Inflammatory macrophage (primary cell): Measurements from ENCODE around the gene CTLA4.
"Not testable (repeated sequence)": the region's sequence is repeated elsewhere in the genome, so short reads cannot be mapped to it uniquely, and the experiment has no call there.

ENCODE experiments used
- DNase-seq, 2 donors: peaks; one replicate each; pipeline ENCODE4 v3.0.0-alpha.2; 2020 to 2022

Gene CTLA4

DNA sequence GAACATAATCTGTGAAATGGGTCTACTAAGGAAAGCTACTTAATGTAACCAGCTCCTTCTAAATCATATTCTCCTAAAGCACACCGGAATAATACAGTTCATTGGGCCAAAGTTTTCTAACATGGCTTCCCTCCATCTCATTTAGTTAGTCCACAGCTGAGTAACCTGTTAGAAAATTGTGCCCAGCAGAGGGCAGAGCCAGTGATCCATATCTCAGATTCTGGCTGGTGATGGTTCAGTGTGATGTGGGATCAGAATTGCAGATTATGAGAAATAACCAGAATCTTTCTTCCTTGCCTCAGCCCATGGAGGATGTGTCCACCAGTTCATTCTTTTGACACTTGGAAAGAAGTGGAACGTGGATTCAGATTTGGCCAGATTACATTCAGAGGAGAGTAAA is 9.4 kb upstream of the CTLA4 start:
- DNase-seq, result peak; percentile 14 to 38

- DNase-seq, result no peak
These were observed 8.4 kb upstream of the CTLA4 start for GRCh38 chr2:203859030-203859789.

GRCh38 chr2:203861197-203861596 is 6.4 kb upstream of the CTLA4 start:
- no peak for DNase-seq

DNA sequence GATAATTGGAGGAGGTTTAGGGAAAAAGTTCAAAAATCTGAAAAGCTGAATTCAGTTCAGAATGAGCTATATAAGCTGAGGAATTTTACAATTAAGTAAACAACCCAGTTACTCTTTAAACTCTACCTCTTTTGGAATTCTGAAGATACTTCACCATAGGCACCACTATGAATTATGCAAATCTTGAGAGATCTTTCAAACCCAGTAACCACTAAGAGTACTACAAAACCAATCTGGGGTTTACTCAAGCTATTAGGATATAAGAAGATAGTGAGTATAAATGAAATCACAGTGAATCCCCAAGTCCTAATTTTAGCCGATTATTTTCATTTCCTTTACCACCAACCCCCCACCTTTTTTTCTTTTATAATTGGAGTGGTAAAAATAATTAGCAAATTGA is 6.0 kb upstream of the CTLA4 start:
- no peak for DNase-seq

- DNase-seq, result no peak
These were observed 1.9 kb downstream of the CTLA4 start for GRCh38 chr2:203869223-203870042.

GRCh38 chr2:203870481-203870880 is 2.9 kb downstream of the CTLA4 start:
- no peak for DNase-seq

- peak; percentile 73 to 77 for DNase-seq
These were observed 3.4 kb downstream of the CTLA4 start for GRCh38 chr2:203870941-203871340.

- DNase-seq, result peak; percentile 65 to 74
These were observed 3.9 kb downstream of the CTLA4 start for GRCh38 chr2:203871371-203871983.

GRCh38 chr2:203873461-203873860 is 5.9 kb downstream of the CTLA4 start:
- DNase-seq, result no peak

DNA sequence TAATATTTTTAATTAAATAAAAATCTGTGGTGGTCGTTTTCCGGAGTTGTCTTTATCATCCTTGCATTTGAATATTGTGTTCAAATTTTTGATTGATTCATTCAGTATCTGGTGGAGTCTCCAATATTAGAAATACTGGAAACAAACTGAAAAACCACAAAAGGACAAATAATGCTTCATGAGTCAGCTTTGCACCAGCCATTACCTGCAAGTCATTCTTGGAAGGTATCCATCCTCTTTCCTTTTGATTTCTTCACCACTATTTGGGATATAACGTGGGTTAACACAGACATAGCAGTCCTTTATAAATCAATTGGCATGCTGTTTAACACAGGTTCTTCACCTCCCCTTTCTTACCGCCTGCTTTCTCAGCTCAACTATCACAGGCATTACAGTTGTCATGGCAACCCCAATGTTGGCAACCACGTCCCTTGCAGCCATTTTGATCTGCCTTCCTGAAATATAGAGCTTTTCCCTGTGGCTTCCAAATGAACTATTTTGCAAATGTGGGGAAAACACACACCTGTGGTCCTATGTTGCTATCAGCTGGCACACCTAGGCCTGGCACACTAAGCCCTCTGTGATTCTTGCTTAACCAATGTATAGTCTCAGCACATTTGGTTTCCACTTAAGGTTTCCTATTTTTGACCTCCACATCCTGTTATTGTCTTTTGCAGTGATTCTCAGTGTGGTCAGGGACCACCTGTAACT is 6.5 kb downstream of the CTLA4 start:
- no peak for DNase-seq

- DNase-seq, result no peak
These were observed 7.9 kb downstream of the CTLA4 start for GRCh38 chr2:203875471-203875870.

- no peak for DNase-seq
These were observed 8.8 kb downstream of the CTLA4 start for GRCh38 chr2:203876328-203876727.

DNA sequence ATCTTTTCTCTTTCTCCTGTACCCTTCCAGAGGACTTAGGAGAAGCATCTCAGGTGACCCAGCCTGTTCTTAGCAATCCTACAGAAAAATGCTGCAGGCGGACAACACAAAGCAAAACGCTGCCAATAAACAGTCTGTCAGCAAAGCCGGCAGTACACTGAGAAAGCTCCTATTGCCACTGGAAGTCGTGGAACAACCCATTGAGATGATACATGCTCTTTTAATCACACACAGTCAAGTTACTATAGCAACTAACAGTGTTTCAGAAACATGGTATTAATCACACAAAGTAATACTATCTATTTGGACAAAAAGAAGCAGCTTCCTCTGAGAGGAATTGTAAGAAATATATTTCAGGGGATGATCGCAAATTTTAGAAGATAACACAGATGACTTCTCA is 10.5 kb downstream of the CTLA4 start:
- DNase-seq, result no peak

DNA sequence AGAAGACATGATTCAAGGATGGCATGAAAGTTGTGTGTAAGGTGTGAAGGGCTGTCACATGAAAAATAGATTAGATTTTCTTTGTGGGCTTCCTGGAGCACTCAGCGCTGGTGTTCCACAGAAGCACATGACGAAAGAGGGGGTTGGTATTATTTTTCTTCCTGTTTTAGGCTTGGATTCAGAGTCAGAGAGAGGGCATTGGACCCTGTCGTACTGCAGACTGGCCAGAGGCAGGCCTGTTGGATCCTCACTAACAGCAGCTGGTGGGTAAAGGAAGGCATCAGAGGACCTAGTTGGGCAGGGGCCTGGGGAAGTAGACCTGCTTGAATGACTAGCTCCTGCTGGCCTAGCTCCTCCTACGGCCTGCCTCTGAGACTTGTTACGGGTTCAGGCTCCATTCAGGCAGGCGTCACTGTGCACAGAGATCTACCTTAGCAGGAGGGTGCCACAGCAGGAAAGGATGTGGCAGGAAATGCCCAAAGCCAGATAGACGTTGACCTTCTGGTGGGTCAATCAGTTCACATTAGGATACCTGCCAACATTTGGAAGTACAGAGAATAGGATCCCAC is 13.1 kb downstream of the CTLA4 start:
- peak; percentile 47 to 69 for DNase-seq

- DNase-seq, result not testable (repeated sequence)
These were observed 13.6 kb downstream of the CTLA4 start for GRCh38 chr2:203881185-203881584.

GRCh38 chr2:203882551-203882950 is 15.0 kb downstream of the CTLA4 start:
- no peak for DNase-seq

GRCh38 chr2:203886661-203887151 is 19.1 kb downstream of the CTLA4 start:
- DNase-seq, result peak; percentile 40 to 78

DNA sequence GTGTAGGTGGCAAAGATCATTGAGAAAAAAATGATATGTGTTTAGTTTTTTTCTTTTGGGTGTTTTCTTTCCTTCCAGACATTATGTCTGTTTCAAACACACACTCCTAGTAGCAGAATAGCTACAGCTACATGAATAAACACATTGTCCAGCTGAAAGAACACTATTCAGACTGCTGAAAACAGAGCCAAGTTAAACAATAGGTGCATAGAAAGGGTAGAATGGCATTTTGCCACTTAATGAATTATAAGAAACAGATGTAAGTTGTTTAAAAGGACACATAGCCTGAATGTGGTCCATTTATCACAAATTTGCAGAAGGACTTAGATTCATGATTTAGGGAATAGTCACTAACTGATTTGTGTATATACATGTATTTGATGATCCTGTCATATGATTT is 20.1 kb downstream of the CTLA4 start:
- DNase-seq, result no peak

DNA sequence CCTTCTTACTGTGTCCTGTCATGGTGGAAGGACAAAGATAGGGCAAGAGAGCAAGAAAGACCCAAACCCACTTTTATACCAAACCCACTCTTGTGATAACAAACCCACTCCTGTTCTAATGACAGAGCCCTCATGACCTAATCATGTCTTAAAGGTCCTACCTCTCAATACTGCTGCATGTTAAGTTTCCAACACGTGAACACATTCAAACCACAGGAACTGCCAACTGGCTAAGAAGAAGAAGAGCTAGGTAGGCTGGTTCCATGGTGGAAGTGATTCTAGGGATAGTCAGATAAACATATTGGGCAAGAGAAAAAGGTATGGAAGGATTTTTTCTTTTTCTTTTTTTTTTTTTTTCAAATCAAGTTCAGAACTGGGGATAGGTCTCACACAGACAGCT is 22.0 kb downstream of the CTLA4 start:
- no peak for DNase-seq

DNA sequence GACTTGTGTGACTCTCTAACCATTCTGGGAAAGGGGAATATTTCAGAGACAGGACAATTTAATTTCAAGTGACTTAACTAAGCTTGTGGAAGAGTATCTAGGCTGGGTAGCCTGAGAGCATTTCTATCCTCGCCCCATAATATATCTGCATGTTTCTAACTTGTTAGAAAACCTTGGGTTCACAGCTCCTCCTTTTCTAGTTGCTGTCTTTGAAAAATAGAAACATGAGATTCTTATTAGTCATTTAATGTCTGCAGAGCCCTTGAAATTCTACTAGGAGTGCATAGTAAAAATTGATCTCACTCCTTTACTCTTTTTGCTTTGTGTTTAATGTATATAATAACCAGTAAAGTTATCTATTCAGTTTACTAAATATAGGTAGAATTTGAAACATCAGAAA is 22.4 kb downstream of the CTLA4 start:
- DNase-seq, result no peak

DNA sequence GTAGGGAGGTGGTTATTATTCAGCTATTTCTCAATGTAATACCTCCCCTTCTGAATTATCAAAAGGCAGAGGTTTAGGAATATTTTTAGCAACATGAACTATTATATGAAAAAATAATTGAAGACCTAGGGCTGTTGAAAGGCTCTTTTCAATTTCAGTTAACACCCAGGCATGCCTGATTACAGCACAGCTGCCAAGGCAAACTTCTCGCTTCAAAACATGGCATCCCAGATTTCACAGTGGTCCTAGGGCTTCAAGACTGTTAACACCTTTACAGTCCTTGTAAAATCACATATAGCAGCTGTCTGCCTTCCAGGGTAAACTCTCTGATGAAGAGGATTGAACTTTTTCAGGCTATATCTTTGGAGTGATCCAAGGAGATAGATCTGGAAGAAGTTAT is 23.2 kb downstream of the CTLA4 start:
- no peak for DNase-seq

DNA sequence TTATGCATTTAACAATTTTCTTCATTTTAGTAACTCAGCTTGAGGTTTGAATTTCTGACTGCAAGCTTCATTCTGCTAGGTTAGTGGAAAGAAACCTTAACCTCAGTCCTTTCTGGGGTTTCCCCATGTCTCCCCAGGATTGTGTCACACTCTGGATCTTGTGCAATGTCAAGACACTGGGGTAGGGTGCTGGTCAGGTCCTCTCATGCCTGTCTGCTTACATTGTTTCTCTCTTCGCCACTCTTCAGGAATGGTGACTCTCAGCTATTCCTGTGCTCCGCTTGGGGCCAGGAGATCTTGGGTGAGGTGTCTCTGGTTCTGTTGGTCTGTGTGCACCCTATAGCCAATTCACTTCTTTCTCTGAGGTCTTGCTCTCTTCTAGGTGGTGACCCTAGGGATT is 23.9 kb downstream of the CTLA4 start:
- DNase-seq, result peak; percentile 80 to 91
